Measurements from ENCODE around the gene XPC. TPM values are rescaled to one million over a fixed set of nuclear protein-coding genes. Genes with fewer than 3 reads are reported as not detected.
"Not testable (repeated sequence)": the region's sequence is repeated elsewhere in the genome, so short reads cannot be mapped to it uniquely, and the experiment has no call there.

Gene XPC
- total and polyA plus RNA-seq, 5 donors, result 8.8 to 16.1 (median 13.3) TPM

- 92% methylated on average over 10 of the region's 10 CpGs for WGBS
- DNase-seq (no peak), ATAC-seq (no peak)
- peaks cover 6% of the 10 kb centered on the region for H3K4me1 ChIP-seq (ENCODE audit: control insufficient read depth, insufficient read depth, low read length)
- intact Hi-C loops (cut with DNase I), result no loop called here
- H3K27me3 ChIP-seq (ENCODE audit: control insufficient read depth, insufficient read depth), result no peaks in the 10 kb centered on the region
- no peak overlapping the region for H3K27ac ChIP-seq (ENCODE audit: low read length)
- H3K9me3 ChIP-seq (ENCODE audit: control insufficient read depth, low read length), result no peaks in the 10 kb centered on the region
- no peak overlapping the region for H3K4me3 ChIP-seq (ENCODE audit: low read length)
These were observed 60.7 kb downstream of the XPC start for GRCh38 chr3:14117468-14118399.

DNA sequence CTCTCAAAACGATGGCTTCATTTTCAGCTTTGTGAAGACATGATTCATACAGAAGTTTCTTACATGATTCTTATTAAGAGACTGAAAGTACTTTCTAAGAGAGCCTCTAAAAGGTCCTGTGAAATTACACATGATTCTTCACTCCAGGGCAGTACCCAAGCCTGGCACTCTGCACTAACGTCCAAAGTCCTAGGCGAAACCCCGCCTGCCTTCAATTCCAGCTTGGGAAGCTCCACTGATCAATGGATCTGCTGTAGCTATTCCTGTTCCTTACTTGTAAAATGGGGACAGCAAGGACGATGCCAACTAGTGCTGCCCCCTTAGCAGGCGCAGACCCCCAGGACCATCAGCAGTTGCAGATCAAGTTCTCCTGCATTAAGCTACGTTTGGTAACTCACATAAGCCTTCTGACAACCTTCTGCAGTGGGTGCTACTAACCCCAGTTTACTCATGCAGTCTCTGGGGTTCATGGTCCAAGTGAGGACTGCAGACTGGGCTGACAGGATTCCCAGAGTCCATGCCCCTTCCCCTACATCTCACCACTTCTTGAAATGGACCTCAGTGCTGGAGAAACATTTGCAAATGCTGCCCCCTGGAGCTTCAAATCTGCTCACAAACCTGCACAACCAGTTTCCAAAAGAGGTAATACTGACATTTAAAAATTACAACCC, 64.3 kb downstream of the XPC start:
- no peak overlapping the region for H3K4me3 ChIP-seq (ENCODE audit: low read length)
- no peak for ATAC-seq
- no peak for DNase-seq
- WGBS, result 92% methylated on average over 7 of the region's 7 CpGs
- H3K27ac ChIP-seq (ENCODE audit: low read length), result no peak overlapping the region
- intact Hi-C loops (cut with DNase I), result no loop called here
- peaks cover 6% of the 10 kb centered on the region for H3K4me1 ChIP-seq (ENCODE audit: control insufficient read depth, insufficient read depth, low read length)
- no peaks in the 10 kb centered on the region for H3K27me3 ChIP-seq (ENCODE audit: control insufficient read depth, insufficient read depth)
- H3K9me3 ChIP-seq (ENCODE audit: control insufficient read depth, low read length), result no peaks in the 10 kb centered on the region

DNA sequence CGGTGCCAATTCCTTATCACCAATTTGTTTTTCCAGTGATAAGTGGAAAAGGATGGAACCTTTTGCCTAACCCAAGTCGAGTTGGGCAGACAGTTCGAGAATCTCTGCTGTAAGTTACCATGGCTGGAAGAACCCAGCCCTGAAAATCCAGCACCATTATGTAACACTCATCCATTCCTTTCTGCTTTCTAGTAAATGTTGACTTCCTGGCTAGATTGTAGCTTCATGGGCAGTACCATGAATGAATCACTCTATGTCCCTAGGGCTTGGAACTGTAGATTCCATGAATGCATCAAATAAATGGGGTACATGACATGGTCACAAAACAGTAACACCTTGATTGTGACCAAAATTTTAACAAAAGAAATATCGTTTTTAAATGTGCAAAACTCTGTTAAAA, 67.7 kb downstream of the XPC start:
- Histone ChIP-seq H3K4me3 (ENCODE audit: low read length) (no peak overlapping the region), H3K9me3 (ENCODE audit: control insufficient read depth, low read length) (no peaks in the 10 kb centered on the region), H3K27me3 (ENCODE audit: control insufficient read depth, insufficient read depth) (no peaks in the 10 kb centered on the region), H3K27ac (ENCODE audit: low read length) (no peak overlapping the region), H3K4me1 (ENCODE audit: control insufficient read depth, insufficient read depth, low read length) (no peaks in the 10 kb centered on the region)
- DNase-seq (no peak), ATAC-seq (no peak)
- intact Hi-C loops (cut with DNase I), result no loop called here
- WGBS, result 62% methylated on average over 4 of the region's 4 CpGs

DNA sequence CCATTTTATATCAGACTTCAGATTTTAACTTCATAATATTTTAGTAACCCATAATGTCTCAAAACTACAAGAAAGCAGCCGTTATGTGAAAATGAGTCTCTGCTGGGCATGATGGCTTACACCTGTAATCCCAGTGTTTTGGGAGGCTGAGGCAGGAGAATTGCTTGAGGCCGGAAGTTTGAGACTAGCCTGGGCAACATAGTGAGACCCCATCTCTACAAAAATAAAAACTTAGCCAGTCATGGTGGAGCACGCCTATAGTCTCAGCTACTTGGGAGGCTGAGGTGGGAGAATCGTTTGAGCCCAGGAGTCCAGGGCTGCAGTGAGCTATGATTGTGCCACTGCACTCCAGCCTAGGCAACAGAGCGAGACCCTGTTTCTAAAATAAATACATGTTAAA, 68.6 kb downstream of the XPC start:
- H3K27me3 ChIP-seq (ENCODE audit: control insufficient read depth, insufficient read depth); H3K4me3 ChIP-seq (ENCODE audit: low read length); H3K27ac ChIP-seq (ENCODE audit: low read length); ATAC-seq; H3K9me3 ChIP-seq (ENCODE audit: control insufficient read depth, low read length); intact Hi-C loops (cut with DNase I); H3K4me1 ChIP-seq (ENCODE audit: control insufficient read depth, insufficient read depth, low read length); DNase-seq: not testable (repeated sequence)
- WGBS, result over 99% methylated on average over 5 of the region's 5 CpGs

DNA sequence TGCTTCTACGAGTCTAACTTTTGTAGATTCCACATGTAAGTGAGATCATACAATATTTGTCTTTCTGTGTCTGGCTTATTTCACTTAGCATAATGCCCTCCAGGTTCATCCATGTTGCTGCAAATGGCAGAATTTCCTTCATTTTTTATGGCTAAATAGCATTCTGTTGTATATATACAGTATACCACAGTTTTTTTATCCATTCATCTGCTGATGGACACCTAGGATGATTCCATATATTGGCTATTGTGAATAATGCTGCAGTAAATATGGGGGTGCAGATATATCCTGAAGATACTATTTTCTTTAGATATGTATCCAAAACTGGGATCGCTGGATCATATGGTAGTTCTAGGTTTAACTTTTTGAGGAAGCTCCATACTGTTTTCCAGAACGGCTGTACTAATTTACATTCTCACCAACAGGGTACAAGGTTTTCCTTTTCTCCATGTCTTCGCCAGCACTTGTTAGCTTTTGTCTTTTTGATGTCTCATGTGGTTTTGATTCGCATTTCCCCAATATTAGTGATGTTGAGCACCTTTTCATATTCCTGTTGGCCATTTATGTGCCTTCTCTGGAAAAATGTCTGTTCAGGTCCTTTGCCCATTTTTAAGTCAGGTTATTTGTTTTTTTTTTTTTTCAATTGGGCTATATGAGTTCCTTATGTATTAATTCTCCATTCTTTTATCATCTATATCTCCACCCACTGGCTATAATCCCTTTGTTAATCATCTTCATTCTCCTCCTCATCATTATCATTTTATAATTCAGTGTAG, 80.6 kb downstream of the XPC start:
- ATAC-seq (no peak), DNase-seq (no peak)
- intact Hi-C loops (cut with DNase I), result no loop called here
- Histone ChIP-seq H3K4me1 (ENCODE audit: control insufficient read depth, insufficient read depth, low read length) (no peaks in the 10 kb centered on the region), H3K9me3 (ENCODE audit: control insufficient read depth, low read length) (no peaks in the 10 kb centered on the region), H3K27me3 (ENCODE audit: control insufficient read depth, insufficient read depth) (no peaks in the 10 kb centered on the region), H3K4me3 (ENCODE audit: low read length) (no peak overlapping the region), H3K27ac (ENCODE audit: low read length) (no peak overlapping the region)
- WGBS, result 91% methylated on average over 5 of the region's 5 CpGs

DNA sequence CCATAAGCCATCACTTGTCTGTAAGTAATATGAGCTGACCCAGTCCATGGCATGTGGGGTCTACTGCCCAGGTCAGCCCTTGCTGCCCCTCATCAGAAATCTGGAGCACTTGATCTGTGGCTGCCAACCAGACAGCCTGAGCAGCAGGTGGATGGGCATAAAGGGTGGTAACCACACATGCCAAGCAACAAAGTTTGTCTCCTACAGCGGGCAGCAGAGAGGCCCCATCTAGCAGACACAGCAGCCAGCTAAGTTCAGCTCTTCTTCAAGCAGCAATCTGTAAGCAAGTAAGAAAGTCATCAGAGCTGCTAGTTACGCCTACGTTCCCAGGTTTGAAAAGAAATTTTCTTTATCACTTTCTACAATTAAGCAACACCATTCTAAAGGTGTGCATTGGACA, 81.7 kb downstream of the XPC start:
- no peak overlapping the region for H3K27ac ChIP-seq (ENCODE audit: low read length)
- no peaks in the 10 kb centered on the region for H3K27me3 ChIP-seq (ENCODE audit: control insufficient read depth, insufficient read depth)
- intact Hi-C loops (cut with DNase I), result no loop called here
- ATAC-seq, result no peak
- H3K9me3 ChIP-seq (ENCODE audit: control insufficient read depth, low read length), result no peaks in the 10 kb centered on the region
- H3K4me1 ChIP-seq (ENCODE audit: control insufficient read depth, insufficient read depth, low read length), result no peaks in the 10 kb centered on the region
- DNase-seq, result no peak
- 89% methylated on average over 3 of the region's 3 CpGs for WGBS
- H3K4me3 ChIP-seq (ENCODE audit: low read length), result no peak overlapping the region

Other genes starting within 250 kb of the XPC start
- gene CHCHD4, start 53.7 kb downstream of the XPC start, total RNA-seq, result 10 to 100 TPM; 21.0 to 30.9 (median 27.4) TPM
- 33.4 TPM for gene CHCHD4, start 53.7 kb downstream of the XPC start, polyA plus RNA-seq
- gene TMEM43, start 53.5 kb downstream of the XPC start, total RNA-seq, result 100 to 1,000 TPM in 1 of 4 donors, 10 to 100 TPM in 3; 52.4 to 103 (median 68.7) TPM
- 46.7 TPM for gene TMEM43, start 53.5 kb downstream of the XPC start, polyA plus RNA-seq
- 10 to 100 TPM; 13.5 to 16.5 (median 15.2) TPM for gene LSM3, start 216 bp upstream of the XPC start, total RNA-seq
- 17.8 TPM for gene LSM3, start 216 bp upstream of the XPC start, polyA plus RNA-seq
- gene SLC6A6, start 224.0 kb upstream of the XPC start, total RNA-seq, result 100 to 1,000 TPM in 1 of 4 donors, 10 to 100 TPM in 3; 21.3 to 106 (median 38.4) TPM
- 23.7 TPM for gene SLC6A6, start 224.0 kb upstream of the XPC start, polyA plus RNA-seq

Data from right cardiac atrium (tissue), 5 donors.